HEK293 (cell line): Measurements from ENCODE around the gene TRAF4.

Experiments
- BCL11A ChIP-seq: fragments of 450-650 bp; formaldehyde crosslinking; IDR thresholded peaks from 2 replicates; pipeline ENCODE4 v1.5.1; 2016; ENCODE audit warnings: low read depth, missing biosample characterization, missing genetic modification characterization
- EGR2 ChIP-seq: fragments of 450-650 bp; formaldehyde crosslinking; IDR thresholded peaks from 2 replicates; pipeline ENCODE4 v1.5.1; 2016; ENCODE audit warnings: low read depth, missing biosample characterization, missing genetic modification characterization
- HOXA7 ChIP-seq: sonication (generic); formaldehyde crosslinking; IDR thresholded peaks from 2 replicates; pipeline ENCODE4 v1.8.1; 2022; ENCODE audit warnings: missing genetic modification reagents, borderline replicate concordance
- HOXD13 ChIP-seq: sonication (generic); formaldehyde crosslinking; IDR thresholded peaks from 2 replicates; pipeline ENCODE4 v1.8.0; 2022; ENCODE audit warnings: missing genetic modification reagents, borderline replicate concordance
- KLF17 ChIP-seq: fragments of 450-650 bp; formaldehyde crosslinking; IDR thresholded peaks from 2 replicates; pipeline ENCODE4 v1.5.1; 2016; ENCODE audit warnings: missing biosample characterization, missing genetic modification characterization
- MZF1 ChIP-seq: fragments of 450-650 bp; formaldehyde crosslinking; IDR thresholded peaks from 2 replicates; pipeline ENCODE4 v1.5.1; 2017; ENCODE audit warnings: missing biosample characterization, missing genetic modification characterization, borderline replicate concordance
- PBX3 ChIP-seq: sonication (generic); formaldehyde crosslinking; IDR thresholded peaks from 2 replicates; pipeline ENCODE4 v1.8.1; 2022; ENCODE audit warnings: mild to moderate bottlenecking, moderate library complexity, missing genetic modification reagents
- REST ChIP-seq: fragments of 450-650 bp; formaldehyde crosslinking; IDR thresholded peaks from 2 replicates; pipeline ENCODE4 v1.5.1; 2016; ENCODE audit warnings: missing biosample characterization, missing genetic modification characterization
- SALL2 ChIP-seq: fragments of 450-650 bp; formaldehyde crosslinking; IDR thresholded peaks from 2 replicates; pipeline ENCODE4 v1.5.0; 2017; ENCODE audit warnings: missing biosample characterization, mild to moderate bottlenecking, missing genetic modification characterization, borderline replicate concordance
- SETDB1 ChIP-seq: IDR thresholded peaks from one replicate; pipeline ENCODE4 v1.6.1; 2017; ENCODE audit warnings: mild to moderate bottlenecking, low read length, moderate library complexity, mixed read lengths; ENCODE audit not compliant: insufficient read length
- SP2 ChIP-seq: fragments of 450-650 bp; formaldehyde crosslinking; IDR thresholded peaks from 2 replicates; pipeline ENCODE4 v1.5.1; 2016; ENCODE audit warnings: missing biosample characterization, missing genetic modification characterization
- YY1 ChIP-seq: fragments of 450-650 bp; formaldehyde crosslinking; IDR thresholded peaks from 2 replicates; pipeline ENCODE4 v1.5.1; 2018; ENCODE audit warnings: missing biosample characterization, missing genetic modification characterization
- ZBTB1 ChIP-seq: fragments of 450-650 bp; formaldehyde crosslinking; IDR thresholded peaks from 2 replicates; pipeline ENCODE4 v1.5.1; 2016; ENCODE audit warnings: missing biosample characterization, missing genetic modification characterization
- ZBTB7A ChIP-seq: fragments of 450-650 bp; formaldehyde crosslinking; IDR thresholded peaks from 2 replicates; pipeline ENCODE4 v1.5.1; 2016; ENCODE audit warnings: low read depth, missing biosample characterization, missing genetic modification characterization
- ZFHX2 ChIP-seq: fragments of 450-650 bp; formaldehyde crosslinking; conservative IDR thresholded peaks from 2 replicates; pipeline ENCODE4 v1.5.1; 2016; ENCODE audit warnings: missing biosample characterization, missing genetic modification characterization
- ZFP37 ChIP-seq: fragments of 450-650 bp; formaldehyde crosslinking; IDR thresholded peaks from 2 replicates; pipeline ENCODE4 v1.5.1; 2016; ENCODE audit warnings: missing biosample characterization, missing genetic modification characterization
- ZFP41 ChIP-seq: fragments of 450-650 bp; formaldehyde crosslinking; IDR thresholded peaks from 2 replicates; pipeline ENCODE4 v1.5.1; 2016; ENCODE audit warnings: missing biosample characterization, missing genetic modification characterization, borderline replicate concordance
- ZFP69B ChIP-seq: fragments of 450-650 bp; formaldehyde crosslinking; IDR thresholded peaks from 2 replicates; pipeline ENCODE4 v1.5.1; 2016; ENCODE audit warnings: missing biosample characterization, missing genetic modification characterization
- ZNF132 ChIP-seq: fragments of 450-650 bp; formaldehyde crosslinking; IDR thresholded peaks from 2 replicates; pipeline ENCODE4 v1.5.1; 2017; ENCODE audit warnings: missing biosample characterization, missing genetic modification characterization, borderline replicate concordance
- ZNF133 ChIP-seq: fragments of 450-650 bp; formaldehyde crosslinking; IDR thresholded peaks from 2 replicates; pipeline ENCODE4 v1.5.1; 2016; ENCODE audit warnings: missing biosample characterization, missing genetic modification characterization
- ZNF223 ChIP-seq: fragments of 450-650 bp; formaldehyde crosslinking; IDR thresholded peaks from 2 replicates; pipeline ENCODE4 v1.5.1; 2016; ENCODE audit warnings: missing biosample characterization, missing genetic modification characterization
- ZNF23 ChIP-seq: fragments of 450-650 bp; formaldehyde crosslinking; IDR thresholded peaks from 2 replicates; pipeline ENCODE4 v1.5.1; 2016; ENCODE audit warnings: missing biosample characterization, missing genetic modification characterization, borderline replicate concordance
- ZNF324 ChIP-seq: fragments of 450-650 bp; formaldehyde crosslinking; IDR thresholded peaks from 2 replicates; pipeline ENCODE4 v1.5.1; 2016; ENCODE audit warnings: missing biosample characterization, missing genetic modification characterization
- ZNF354C ChIP-seq: fragments of 450-650 bp; formaldehyde crosslinking; IDR thresholded peaks from 2 replicates; pipeline ENCODE4 v1.5.1; 2016; ENCODE audit warnings: missing biosample characterization, missing genetic modification characterization, low read depth, borderline replicate concordance
- ZNF362 ChIP-seq: fragments of 450-650 bp; formaldehyde crosslinking; IDR thresholded peaks from 2 replicates; pipeline ENCODE4 v1.5.1; 2016; ENCODE audit warnings: missing biosample characterization, missing genetic modification characterization
- ZNF391 ChIP-seq: fragments of 450-650 bp; formaldehyde crosslinking; IDR thresholded peaks from 2 replicates; pipeline ENCODE4 v1.5.1; 2016; ENCODE audit warnings: low read depth, missing biosample characterization, missing genetic modification characterization, borderline replicate concordance
- ZNF423 ChIP-seq: fragments of 450-650 bp; formaldehyde crosslinking; IDR thresholded peaks from 2 replicates; pipeline ENCODE4 v1.5.1; 2016; ENCODE audit warnings: missing biosample characterization, missing genetic modification characterization
- ZNF624 ChIP-seq: fragments of 450-650 bp; formaldehyde crosslinking; IDR thresholded peaks from 2 replicates; pipeline ENCODE4 v1.5.1; 2017; ENCODE audit warnings: missing biosample characterization, missing genetic modification characterization
- ZSCAN30 ChIP-seq: fragments of 450-650 bp; IDR thresholded peaks from 2 replicates; pipeline ENCODE4 v1.5.1; 2018; ENCODE audit warnings: missing biosample characterization, mild to moderate bottlenecking, missing genetic modification characterization, moderate library complexity
- ZXDB ChIP-seq: fragments of 450-650 bp; formaldehyde crosslinking; IDR thresholded peaks from 2 replicates; pipeline ENCODE4 v1.5.1; 2016; ENCODE audit warnings: missing biosample characterization, missing genetic modification characterization
- TF ChIP-seq, protein P1 (sequence below): fragments of 450-650 bp; formaldehyde crosslinking; IDR thresholded peaks from 2 replicates; pipeline ENCODE4 v1.5.1; 2017; ENCODE audit warnings: missing biosample characterization, missing genetic modification characterization

Gene TRAF4

GRCh38 chr17:28744972-28745785 is 1.4 kb downstream of the TRAF4 start (continued):
- peak; percentile 49; the same call in 1 of the 2 replicates for TF ChIP-seq ZBTB7A (tag by site-specific recombination)
- no peak for TF ChIP-seq ZNF132 (tag by site-specific recombination)
- no peak for TF ChIP-seq ZSCAN30 (tag by site-specific recombination)
- TF ChIP-seq ZFP69B (tag by site-specific recombination) = no peak
- no peak for TF ChIP-seq SALL2
- TF ChIP-seq ZFP37 (tag by site-specific recombination) = no peak
- no peak for TF ChIP-seq KLF17 (tag by site-specific recombination)
- TF ChIP-seq ZNF624 (tag by site-specific recombination) = no peak
- no peak for TF ChIP-seq ZXDB (tag by site-specific recombination)
- TF ChIP-seq SP2 (tag by site-specific recombination) = peak; percentile 62
- TF ChIP-seq ZFHX2 (tag by site-specific recombination) = peak; percentile 69
- no peak for TF ChIP-seq YY1 (tag by site-specific recombination)
- TF ChIP-seq REST = no peak
- no peak for TF ChIP-seq HOXA7 (CRISPR knock-in tag)
- no peak for TF ChIP-seq BCL11A (tag by site-specific recombination)
- no peak for TF ChIP-seq PBX3 (CRISPR knock-in tag)
- TF ChIP-seq EGR2 = peak; percentile 60
- no peak for TF ChIP-seq ZNF133
- 0 out of 2 replicates have a peak, but pooled peaks have one; percentile 7 for TF ChIP-seq ZNF423 (tag by site-specific recombination)
- TF ChIP-seq, protein P1, sequence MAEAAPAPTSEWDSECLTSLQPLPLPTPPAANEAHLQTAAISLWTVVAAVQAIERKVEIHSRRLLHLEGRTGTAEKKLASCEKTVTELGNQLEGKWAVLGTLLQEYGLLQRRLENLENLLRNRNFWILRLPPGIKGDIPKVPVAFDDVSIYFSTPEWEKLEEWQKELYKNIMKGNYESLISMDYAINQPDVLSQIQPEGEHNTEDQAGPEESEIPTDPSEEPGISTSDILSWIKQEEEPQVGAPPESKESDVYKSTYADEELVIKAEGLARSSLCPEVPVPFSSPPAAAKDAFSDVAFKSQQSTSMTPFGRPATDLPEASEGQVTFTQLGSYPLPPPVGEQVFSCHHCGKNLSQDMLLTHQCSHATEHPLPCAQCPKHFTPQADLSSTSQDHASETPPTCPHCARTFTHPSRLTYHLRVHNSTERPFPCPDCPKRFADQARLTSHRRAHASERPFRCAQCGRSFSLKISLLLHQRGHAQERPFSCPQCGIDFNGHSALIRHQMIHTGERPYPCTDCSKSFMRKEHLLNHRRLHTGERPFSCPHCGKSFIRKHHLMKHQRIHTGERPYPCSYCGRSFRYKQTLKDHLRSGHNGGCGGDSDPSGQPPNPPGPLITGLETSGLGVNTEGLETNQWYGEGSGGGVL (tag by site-specific recombination) = peak; percentile 88
- TF ChIP-seq ZNF354C (tag by site-specific recombination) = no peak
- TF ChIP-seq ZNF23 = no peak
- no peak for TF ChIP-seq ZNF324 (tag by site-specific recombination)
- TF ChIP-seq SETDB1 = no peak
- TF ChIP-seq ZNF223 (tag by site-specific recombination) = no peak
- no peak for TF ChIP-seq MZF1 (tag by site-specific recombination)
- TF ChIP-seq ZBTB1 (tag by site-specific recombination) = no peak
- TF ChIP-seq ZNF391 (tag by site-specific recombination) = no peak
- no peak for TF ChIP-seq ZFP41 (tag by site-specific recombination)
- TF ChIP-seq ZNF362 (tag by site-specific recombination) = no peak
- TF ChIP-seq HOXD13 (CRISPR knock-in tag) = no peak
